T-helper 1 cell treated with Interleukin-12 subunit alpha and Interleukin-12 subunit beta and Interleukin-4 antibody, amounts not matched to agents 30 ng/mL and 1 ng/mL, for 36 hours (primary cell): ENCODE measurements around the gene IFT88. TPM values are rescaled to one million over a fixed set of nuclear protein-coding genes. Genes with fewer than 3 reads are reported as not detected.

ENCODE experiments used
- intact Hi-C: fragments of 100-400 bp; cut with micrococcal nuclease; formaldehyde crosslinking; loops from one replicate; pipeline ENCODE4 v1.15.1; 2024
- total RNA-seq: library from RNA; stranded (reverse); gene quantifications from 2 replicates; pipeline ENCODE4 v1.2.3, GENCODE V29; 2022

IFT88 gene
- total RNA-seq, 1 donor from 2014 or later, result 4.6 TPM

DNA sequence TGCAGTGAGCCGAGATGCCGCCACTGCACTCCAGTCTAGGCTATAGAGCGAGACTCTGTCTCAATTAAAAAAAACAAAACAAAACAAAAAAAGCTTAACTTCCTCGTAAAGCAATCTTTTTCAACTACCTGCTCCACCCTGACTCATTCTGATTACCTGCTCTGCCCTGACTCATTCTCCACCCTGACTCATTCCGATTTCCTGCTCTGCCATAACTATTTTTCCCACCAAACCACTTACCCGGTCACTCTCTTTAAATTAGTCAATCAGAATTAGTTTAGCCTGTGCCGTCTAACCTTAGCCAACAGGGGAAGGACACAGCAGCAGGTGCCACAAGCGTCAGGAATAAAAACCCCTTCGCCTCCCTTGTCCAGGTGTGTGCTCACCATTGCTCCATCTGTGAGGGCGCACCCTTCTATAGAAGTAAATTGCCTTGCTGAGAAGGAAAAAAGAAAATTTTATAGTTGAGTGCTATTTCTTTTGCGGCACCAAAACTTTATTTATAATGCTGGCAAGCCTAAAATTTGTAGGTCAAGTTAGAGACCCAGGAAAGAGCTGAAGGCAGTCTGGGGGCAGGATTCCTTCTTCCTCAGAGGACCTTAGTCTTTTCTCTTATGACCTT, 1.7 kb upstream of the IFT88 start:
- intact Hi-C loops, result loop anchor here (5.0 to 10.0 kb wide), 5 partner anchors 153 to 933 kb away; partner anchors contain the start of genes MPHOSPH8 and ZMYM2

DNA sequence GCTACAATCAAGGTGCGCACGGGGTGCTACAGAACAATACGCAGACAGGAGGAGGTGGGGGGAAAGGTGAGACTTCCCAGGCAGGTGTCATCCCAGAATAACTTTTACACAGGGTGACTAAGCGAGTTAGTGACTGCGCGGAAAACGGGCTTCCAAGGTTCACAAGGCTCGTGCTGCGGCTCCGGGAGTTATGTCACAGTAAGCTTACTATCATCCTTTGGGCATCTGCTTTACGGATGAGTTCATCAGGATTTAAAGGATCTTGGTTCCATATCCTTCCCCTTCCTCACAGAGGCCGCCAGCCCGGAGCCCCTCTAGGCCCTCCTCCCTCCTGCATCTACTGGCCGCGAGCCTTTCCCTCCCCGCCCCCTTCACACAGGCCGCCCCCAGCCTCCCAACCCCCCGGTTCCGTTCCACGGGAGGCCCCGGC, 474 bp upstream of the IFT88 start:
- intact Hi-C loops, result loop anchor here (2.0 to 10.0 kb wide), 8 partner anchors 154 to 1036 kb away; partner anchors contain the start of genes MPHOSPH8 and ZMYM2

GRCh38 chr13:20567881-20568528, 1.0 kb downstream of the IFT88 start:
- intact Hi-C loops, result loop anchor here (1.0 to 10.0 kb wide), 13 partner anchors 42 to 1035 kb away; partner anchors contain the start of genes EEF1AKMT1, MPHOSPH8, XPO4 and ZMYM2

- intact Hi-C loops, result no loop called here
These were observed 3.6 kb downstream of the IFT88 start for GRCh38 chr13:20570517-20570916.

DNA sequence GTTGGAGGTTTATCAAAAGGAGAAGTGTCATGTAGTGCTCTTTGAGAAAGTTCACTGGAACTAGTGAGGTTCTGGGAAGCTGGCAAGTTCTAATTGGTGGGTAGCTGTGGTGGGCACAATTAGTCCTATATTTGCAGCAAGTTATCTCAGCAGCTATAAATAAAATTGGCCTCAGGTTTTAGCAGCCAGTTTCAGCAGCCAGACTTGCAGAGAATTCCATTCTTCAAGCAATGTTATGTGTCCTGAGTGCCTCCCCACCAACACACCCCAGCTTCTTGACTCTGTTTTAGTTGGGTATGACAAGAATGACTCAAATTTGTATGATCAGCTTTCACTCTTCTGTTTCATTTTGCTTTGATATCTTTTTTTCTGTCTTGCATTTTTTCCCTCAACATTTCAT, 4.7 kb downstream of the IFT88 start:
- intact Hi-C loops, result no loop called here

DNA sequence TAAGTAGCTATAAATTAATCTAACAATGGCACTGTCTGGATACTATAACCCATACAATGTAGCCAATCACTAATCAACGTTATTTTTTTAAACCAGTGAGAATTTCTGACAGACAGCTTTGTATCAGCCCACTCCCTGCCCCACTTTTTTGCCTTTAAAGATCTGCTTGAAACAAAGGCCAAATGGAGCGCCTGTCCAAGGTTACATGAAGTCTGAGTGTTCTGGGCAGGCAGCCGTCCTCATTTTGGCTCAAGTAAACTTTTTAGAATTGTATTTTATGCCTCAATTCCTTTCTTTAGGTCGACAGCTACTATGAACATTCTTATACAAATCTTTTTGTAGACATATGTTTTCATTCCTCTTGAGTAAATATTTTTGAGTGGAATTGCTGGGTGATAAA, 6.2 kb downstream of the IFT88 start:
- intact Hi-C loops, result no loop called here

DNA sequence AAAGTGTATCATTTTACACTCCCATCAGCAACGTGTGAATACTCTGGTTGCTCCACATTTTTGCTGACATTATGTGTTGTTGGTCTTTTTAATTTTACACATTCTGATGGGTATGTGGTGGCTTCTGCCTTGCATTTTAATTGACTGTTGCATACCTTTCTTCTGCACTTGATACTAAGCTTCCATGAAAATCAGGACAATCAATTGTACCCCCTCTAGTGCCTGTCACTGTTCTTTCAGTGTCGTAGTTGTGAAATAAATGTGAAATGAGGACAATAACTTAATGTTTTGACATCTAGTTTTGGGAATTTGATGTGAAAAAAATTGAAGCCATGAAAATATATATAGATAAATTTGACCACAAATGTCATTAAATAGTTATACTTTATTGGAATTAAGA, 6.7 kb downstream of the IFT88 start:
- intact Hi-C loops, result no loop called here

DNA sequence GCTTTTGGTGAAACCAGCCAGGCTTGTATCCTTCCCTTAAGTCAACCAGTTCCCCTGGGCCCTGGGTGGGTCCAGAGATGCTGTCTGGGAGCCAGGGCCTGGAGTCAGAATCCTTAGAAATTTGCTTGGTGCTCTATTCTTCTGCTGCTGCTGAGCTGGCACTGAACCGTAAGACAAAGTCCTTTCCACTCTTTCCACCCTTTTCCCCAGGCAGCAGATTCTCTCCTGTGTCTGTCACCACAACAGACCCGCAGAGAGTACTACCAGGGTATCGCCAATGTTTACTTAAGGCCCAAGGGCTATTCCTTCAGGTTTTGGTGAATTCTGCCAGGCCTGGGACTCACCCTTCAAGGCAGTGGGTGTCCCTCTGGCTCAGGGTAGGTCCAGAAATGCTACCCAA, 12.2 kb downstream of the IFT88 start:
- intact Hi-C loops, result no loop called here

DNA sequence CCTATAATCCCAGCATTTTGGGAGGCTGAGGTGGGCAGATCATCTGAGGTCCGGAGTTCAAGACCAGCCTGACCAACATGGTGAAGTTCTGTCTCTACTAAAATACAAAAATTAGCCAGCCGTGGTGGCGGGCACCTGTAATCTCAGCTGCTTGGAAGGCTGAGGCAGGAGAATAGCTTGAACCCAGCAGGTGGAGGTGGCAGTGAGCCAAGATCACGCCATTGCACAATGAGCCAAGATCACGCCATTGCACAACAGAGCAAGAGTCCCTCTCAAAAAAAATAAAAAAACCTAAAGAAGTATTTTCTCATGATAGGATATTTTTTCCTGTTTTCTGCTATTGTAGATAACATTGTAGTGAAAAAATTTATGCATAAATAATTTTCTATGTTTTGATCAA, 13.3 kb downstream of the IFT88 start:
- intact Hi-C loops, result no loop called here

DNA sequence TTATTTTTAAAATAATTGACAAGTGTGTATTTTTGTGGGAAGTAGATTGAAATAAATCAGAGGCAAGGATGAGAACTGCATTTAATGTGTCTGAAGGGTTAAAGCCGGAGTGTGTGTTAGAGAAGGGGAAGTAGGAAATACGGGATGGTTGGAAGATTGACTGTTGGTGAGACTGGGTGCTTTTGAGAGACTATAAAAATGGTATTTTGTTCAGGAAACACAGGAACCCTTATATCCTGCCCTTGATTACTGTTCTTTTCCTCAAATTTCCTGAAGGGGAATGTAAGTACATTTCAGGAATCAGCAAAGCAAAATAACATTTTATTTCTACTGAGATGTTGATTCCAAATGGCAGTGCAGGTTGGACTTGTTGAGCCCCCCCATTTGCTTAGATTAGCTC, 15.1 kb downstream of the IFT88 start:
- intact Hi-C loops, result no loop called here

DNA sequence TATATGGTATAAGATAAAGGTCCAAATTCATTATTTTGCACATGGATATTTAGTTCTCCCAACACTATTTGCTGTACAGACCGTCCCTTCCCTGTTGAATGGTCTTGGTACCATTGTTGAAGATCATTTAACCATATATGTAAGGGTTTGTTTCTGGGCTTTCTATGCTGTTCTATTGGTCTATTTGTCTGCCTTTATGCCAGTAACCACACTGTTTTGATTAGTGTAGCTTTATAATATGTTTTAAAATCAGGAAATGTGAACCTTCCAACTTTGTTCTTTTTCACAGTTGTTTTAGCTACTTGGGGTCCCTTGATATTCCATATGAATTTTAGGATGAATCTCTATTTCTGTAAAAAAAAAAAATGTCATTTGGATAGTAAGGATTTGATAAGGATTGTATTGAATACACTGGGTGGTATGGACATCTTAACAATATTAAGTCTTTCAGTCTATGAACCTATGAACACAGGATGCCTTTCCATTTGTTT, 16.9 kb downstream of the IFT88 start:
- intact Hi-C loops, result no loop called here

DNA sequence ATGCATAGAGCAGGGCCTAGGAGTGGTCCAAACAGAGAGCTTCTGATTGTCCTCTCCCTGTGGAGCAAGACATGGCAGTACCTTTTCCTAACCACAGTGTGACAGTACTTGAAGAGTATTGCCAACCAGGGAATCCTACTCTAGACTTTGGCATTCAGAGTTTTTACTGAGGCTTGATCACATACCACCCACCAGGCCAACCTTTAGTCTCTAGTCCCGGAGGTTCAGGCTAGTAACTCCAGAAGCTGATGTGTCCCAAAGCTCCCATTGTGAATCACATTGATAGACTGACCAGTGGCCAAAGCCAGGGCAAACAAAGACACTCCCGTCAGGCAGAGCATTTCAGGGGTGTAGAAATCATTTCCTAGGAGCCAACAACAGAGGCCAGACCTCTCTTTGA, 18.4 kb downstream of the IFT88 start:
- intact Hi-C loops, result no loop called here

DNA sequence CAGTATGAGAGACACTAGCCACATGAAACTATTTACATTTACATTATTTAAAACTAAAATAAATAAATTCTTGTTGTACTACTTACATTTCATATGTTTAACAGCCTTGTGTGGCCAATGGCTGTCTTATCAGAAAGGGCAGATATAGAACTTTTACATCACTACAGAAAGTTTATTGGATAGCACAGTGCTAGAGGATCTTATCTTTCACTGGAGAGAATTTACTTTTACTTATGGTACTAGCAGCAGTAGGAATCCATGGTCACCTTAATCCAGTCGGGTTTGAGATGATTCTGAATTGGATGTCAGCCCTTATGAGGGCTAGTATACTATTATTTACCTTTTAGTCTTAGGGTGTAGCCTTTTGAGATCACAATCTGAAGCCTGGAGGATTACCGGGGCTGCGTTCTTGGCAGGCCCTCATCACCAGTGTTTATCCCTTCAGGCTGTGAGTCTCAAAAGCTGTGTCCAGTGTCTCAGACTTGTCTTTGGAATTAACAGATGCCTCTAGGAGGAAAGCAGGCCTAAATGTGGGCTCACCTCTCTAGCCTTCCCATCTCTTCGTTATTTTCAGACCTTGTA, 21.7 kb downstream of the IFT88 start:
- intact Hi-C loops, result no loop called here

GRCh38 chr13:20590561-20590960, 23.6 kb downstream of the IFT88 start:
- intact Hi-C loops, result no loop called here

DNA sequence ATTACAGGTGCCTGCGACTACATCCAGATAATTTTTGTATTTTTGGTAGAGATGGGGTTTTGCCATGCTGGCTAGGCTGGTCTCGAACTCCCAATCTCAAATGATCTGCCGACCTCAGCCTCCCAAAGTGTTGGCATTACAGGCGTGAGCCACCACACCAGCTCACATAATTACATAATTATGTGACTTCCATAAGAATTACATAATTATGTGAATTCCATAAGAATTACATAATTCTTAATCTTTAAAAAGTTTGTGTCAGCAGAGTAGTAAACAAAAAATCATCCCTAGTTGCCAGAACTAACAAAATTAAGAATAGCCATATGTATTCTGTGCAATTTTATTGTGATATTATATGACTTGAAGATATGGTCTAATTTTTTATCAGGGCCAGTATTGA, 25.6 kb downstream of the IFT88 start:
- intact Hi-C loops, result no loop called here

- intact Hi-C loops, result no loop called here
These were observed 27.3 kb downstream of the IFT88 start for GRCh38 chr13:20594280-20594679.

DNA sequence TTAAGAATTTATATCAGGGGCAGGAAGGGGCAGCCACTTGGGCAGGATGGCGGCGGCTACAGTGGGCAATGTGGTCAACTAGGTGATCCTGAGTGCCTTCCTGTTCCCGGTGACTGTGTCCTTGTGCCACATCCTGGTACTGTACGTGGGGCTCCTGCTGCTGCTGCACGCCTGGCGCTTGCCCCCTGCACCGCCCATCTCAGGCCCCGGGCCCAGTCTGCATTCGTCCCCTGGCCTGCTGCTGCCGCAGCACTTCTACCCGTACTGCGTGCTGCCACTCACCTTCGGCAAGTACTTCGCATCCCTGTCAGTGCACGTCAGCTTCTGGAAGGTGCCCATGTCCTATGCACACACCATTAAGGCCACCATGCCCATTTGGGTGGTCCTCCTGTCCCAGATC, 40.1 kb downstream of the IFT88 start:
- intact Hi-C loops, result no loop called here

GRCh38 chr13:20608438-20609020, 41.6 kb downstream of the IFT88 start:
- intact Hi-C loops, result loop anchor here (1.0 kb wide), 1 partner anchor 32 kb away; no protein-coding TSS in a partner anchor

DNA sequence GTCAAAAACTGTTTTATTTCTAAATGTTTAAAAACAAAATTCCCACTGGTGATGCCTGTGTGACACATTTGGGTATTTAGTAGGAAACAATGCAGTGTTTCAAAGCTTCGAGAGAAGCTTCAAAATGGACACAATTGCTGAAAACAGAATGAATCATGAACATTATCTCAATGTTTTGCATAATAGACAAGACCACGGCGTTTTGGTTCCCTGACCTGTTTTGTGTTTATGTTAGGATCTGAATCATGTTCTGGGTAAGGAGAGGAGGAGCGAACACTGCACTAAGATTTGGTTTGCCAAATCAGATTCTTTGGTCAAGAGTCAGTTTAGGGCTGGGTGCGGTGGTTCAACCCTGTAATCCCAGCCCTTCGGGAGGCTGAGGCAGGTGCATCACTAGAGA, 42.2 kb downstream of the IFT88 start:
- intact Hi-C loops, result loop anchor here (1.0 kb wide), 1 partner anchor 31 kb away; no protein-coding TSS in a partner anchor

DNA sequence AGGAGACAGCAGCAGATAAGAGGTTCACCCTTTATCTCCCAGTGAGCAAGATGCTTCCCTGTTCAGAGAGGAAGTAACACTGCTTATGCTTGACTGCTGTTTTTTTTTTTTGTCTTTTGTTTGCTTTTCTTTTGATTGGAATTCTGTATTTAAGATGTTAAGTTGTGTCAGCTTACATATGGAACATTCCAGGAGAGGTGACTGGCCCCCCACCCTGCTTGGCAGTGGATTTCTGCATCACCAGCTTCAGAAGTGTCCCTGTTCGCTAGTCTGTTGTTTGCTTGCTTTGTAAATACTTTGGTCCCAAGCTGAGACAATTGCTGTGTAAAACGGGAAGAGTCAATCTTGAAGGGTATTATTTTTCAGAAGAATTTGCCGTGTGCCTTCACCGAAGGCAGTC, 43.0 kb downstream of the IFT88 start:
- intact Hi-C loops, result no loop called here

DNA sequence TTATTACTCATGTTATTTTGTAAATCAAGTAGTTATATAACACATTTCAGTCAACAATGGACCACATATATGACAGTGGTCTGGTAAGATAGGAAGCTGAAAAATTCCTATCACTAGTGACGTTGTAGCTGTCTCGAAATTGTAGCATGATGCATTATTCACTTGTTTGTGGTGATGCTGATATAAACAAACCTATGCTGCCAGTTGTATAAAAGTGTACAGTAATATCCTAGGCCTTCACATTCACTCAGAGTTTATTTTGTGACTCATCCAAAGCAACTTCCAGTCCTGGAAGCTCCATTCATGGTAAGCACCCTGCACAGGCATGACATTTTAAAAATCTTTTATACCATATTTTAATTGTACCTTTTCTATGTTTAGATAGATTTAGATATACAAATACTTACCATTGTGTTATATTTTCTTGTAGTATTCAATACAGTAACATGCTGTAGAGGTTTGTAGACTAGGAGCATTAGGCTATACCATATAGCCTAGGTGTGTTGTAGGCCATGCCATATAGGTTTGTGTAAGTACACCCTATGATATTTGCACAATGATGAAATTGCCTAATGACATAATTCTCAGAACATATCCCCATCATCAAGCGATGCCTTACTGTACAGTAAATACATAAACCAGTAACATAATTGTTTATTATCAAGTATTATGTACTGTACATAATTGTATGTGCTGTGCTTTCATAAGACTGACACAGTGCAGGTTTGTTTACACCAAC, 49.3 kb downstream of the IFT88 start:
- intact Hi-C loops, result no loop called here
